Lower leg skin (tissue), 3 donors: ENCODE data around the gene PTRH1.

Experiments
- POLR2A ChIP-seq, 2 donors: fragments of 450-650 bp; IDR thresholded peaks; one replicate each; pipeline ENCODE4 v1.6.1; 2016 to 2017; ENCODE audit warnings: antibody characterized with exemption in 2 of 2, mild to moderate bottlenecking in 1 of 2, moderate library complexity in 1 of 2
- TF ChIP-seq, protein P1 (sequence below), 3 donors: fragments of 450-650 bp; IDR thresholded peaks; one replicate each; pipeline ENCODE4 v1.5.1; 2016; ENCODE audit warnings: antibody characterized with exemption in 3 of 3, mild to moderate bottlenecking in 3 of 3, moderate library complexity in 2 of 3

DNA sequence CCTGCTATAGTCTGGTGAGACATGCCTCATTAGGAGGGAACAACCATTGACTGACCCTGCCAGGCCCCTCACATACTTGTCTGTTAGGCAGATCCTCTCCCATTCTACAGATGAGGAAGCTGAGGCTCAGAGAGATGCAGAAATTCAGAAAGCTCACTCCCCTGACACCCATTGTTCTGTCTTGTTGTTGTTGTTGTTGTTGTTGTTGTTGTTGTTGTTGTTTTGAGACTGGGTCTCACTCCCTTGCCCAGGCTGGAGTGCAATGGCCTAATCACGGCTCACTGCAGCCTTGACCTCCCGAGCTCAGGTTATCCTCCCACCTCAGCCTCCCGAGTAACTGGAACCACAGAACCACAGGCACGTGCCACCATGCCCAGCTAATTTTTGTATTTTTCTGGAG, 21.8 kb downstream of the PTRH1 start:
- TF ChIP-seq POLR2A (IDR thresholded peaks at IDR 0.05), result no peak
- TF ChIP-seq, protein P1, sequence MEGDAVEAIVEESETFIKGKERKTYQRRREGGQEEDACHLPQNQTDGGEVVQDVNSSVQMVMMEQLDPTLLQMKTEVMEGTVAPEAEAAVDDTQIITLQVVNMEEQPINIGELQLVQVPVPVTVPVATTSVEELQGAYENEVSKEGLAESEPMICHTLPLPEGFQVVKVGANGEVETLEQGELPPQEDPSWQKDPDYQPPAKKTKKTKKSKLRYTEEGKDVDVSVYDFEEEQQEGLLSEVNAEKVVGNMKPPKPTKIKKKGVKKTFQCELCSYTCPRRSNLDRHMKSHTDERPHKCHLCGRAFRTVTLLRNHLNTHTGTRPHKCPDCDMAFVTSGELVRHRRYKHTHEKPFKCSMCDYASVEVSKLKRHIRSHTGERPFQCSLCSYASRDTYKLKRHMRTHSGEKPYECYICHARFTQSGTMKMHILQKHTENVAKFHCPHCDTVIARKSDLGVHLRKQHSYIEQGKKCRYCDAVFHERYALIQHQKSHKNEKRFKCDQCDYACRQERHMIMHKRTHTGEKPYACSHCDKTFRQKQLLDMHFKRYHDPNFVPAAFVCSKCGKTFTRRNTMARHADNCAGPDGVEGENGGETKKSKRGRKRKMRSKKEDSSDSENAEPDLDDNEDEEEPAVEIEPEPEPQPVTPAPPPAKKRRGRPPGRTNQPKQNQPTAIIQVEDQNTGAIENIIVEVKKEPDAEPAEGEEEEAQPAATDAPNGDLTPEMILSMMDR (IDR thresholded peaks at IDR 0.05), result no peak
